Calu3 (cell line): ENCODE data around the gene PTPRC. TPM values are rescaled to one million over a fixed set of nuclear protein-coding genes. Genes with fewer than 3 reads are reported as not detected.

Experiments
- BruUV-seq: library from RNA; stranded (reverse); fragments of 400-500 nt; replicated peaks from 2 replicates; lab custom pipeline; 2021; lab: Mats Ljungman, UMichigan
- CTCF ChIA-PET: fragments of 300-600 bp; sonication (Branson Sonifier 250); formaldehyde crosslinking; loops from one replicate; lab custom pipeline; 2022; ENCODE audit warnings: antibody characterized with exemption; lab: Charles Lee
- DNase-seq: peaks from one replicate; pipeline ENCODE4 v3.0.0; 2022
- H3K27ac Mint-ChIP-seq: one replicate; pipeline ENCODE4 v1.8.0; 2022; ENCODE audit warnings: mixed read lengths; ENCODE audit not compliant: unreplicated experiment
- H3K27me3 Mint-ChIP-seq: one replicate; pipeline ENCODE4 v1.8.0; 2022; ENCODE audit warnings: mixed read lengths; ENCODE audit not compliant: unreplicated experiment
- H3K36me3 Mint-ChIP-seq: one replicate; pipeline ENCODE4 v1.8.0; 2022; ENCODE audit warnings: mild to moderate bottlenecking, moderate library complexity, mixed read lengths; ENCODE audit not compliant: insufficient read depth, unreplicated experiment
- H3K4me1 Mint-ChIP-seq: one replicate; pipeline ENCODE4 v1.8.0; 2022; ENCODE audit warnings: mild to moderate bottlenecking, low read depth, mixed read lengths; ENCODE audit not compliant: unreplicated experiment
- H3K4me3 Mint-ChIP-seq: one replicate; pipeline ENCODE4 v1.8.0; 2022; ENCODE audit warnings: mild to moderate bottlenecking, low read depth, moderate library complexity, mixed read lengths; ENCODE audit not compliant: unreplicated experiment
- H3K9me3 Mint-ChIP-seq: one replicate; pipeline ENCODE4 v1.8.0; 2022; ENCODE audit warnings: low read depth, mixed read lengths; ENCODE audit not compliant: unreplicated experiment
- CTCF ChIP-seq: fragments of 200-600 bp; IDR thresholded peaks from one replicate; pipeline ENCODE4 v1.8.0; 2022; ENCODE audit warnings: antibody characterized with exemption; ENCODE audit not compliant: unreplicated experiment
- intact Hi-C: fragments of 100-400 bp; cut with micrococcal nuclease; formaldehyde crosslinking; loops from one replicate; pipeline ENCODE4 v1.10.0; 2022; ENCODE audit not compliant: unreplicated experiment
- total RNA-seq: library from RNA; stranded (reverse); gene quantifications from 2 replicates; pipeline ENCODE4 v1.2.3, GENCODE V29; 2022

Gene PTPRC
- total RNA-seq, 1 experiment from 2014 or later = not detected

GRCh38 chr1:198716051-198716450, 77.2 kb downstream of the PTPRC start:
- CTCF ChIA-PET = no interaction called here
- no peaks in the 10 kb centered on the region for H3K4me1 Mint-ChIP-seq
- no TSS peak for BruUV-seq
- no peak overlapping the region for H3K27ac Mint-ChIP-seq
- no peak for DNase-seq
- H3K9me3 Mint-ChIP-seq = no peaks in the 10 kb centered on the region
- H3K27me3 Mint-ChIP-seq = no peaks in the 10 kb centered on the region
- intact Hi-C loops = no loop called here
- no peak for TF ChIP-seq CTCF
- no peak overlapping the region for H3K4me3 Mint-ChIP-seq
- H3K36me3 Mint-ChIP-seq = no peaks in the 10 kb centered on the region

GRCh38 chr1:198717510-198717909, 78.7 kb downstream of the PTPRC start:
- no peaks in the 10 kb centered on the region for H3K4me1 Mint-ChIP-seq
- CTCF ChIA-PET = interaction anchor here (0.6 kb wide), 1 partner anchor 812 kb away, joined by 3 read pairs; no protein-coding TSS in a partner anchor
- H3K4me3 Mint-ChIP-seq = no peak overlapping the region
- no peaks in the 10 kb centered on the region for H3K27me3 Mint-ChIP-seq
- intact Hi-C loops = no loop called here
- no TSS peak for BruUV-seq
- H3K9me3 Mint-ChIP-seq = no peaks in the 10 kb centered on the region
- H3K27ac Mint-ChIP-seq = no peak overlapping the region
- no peak for TF ChIP-seq CTCF
- H3K36me3 Mint-ChIP-seq = no peaks in the 10 kb centered on the region
- DNase-seq = no peak

- Mint-ChIP-seq H3K4me1 (no peaks in the 10 kb centered on the region), H3K36me3 (no peaks in the 10 kb centered on the region), H3K4me3 (no peak overlapping the region), H3K27me3 (no peaks in the 10 kb centered on the region), H3K9me3 (no peaks in the 10 kb centered on the region), H3K27ac (no peak overlapping the region)
- CTCF ChIA-PET = no interaction called here
- BruUV-seq = no TSS peak
- intact Hi-C loops = no loop called here
- no peak for TF ChIP-seq CTCF
- DNase-seq = no peak
These were observed 84.3 kb downstream of the PTPRC start for GRCh38 chr1:198723127-198723526.

GRCh38 chr1:198725090-198725489, 86.2 kb downstream of the PTPRC start:
- CTCF ChIA-PET = no interaction called here
- Mint-ChIP-seq H3K4me1 (no peaks in the 10 kb centered on the region), H3K9me3 (no peaks in the 10 kb centered on the region), H3K36me3 (no peaks in the 10 kb centered on the region), H3K27ac (no peak overlapping the region), H3K27me3 (no peaks in the 10 kb centered on the region), H3K4me3 (no peak overlapping the region)
- no peak for DNase-seq
- BruUV-seq = no TSS peak
- TF ChIP-seq CTCF = no peak
- intact Hi-C loops = no loop called here
